GM20431 (cell line): ENCODE results near the gene KCNQ1.

Experiments
- in situ Hi-C: fragments of 300-500 bp; cut with MseI, MboI; formaldehyde crosslinking; loops from one replicate; pipeline ENCODE4 v1.15.0; 2020; ENCODE audit warnings: low sequenced_read_pairs; ENCODE audit not compliant: unreplicated experiment

Gene KCNQ1

DNA sequence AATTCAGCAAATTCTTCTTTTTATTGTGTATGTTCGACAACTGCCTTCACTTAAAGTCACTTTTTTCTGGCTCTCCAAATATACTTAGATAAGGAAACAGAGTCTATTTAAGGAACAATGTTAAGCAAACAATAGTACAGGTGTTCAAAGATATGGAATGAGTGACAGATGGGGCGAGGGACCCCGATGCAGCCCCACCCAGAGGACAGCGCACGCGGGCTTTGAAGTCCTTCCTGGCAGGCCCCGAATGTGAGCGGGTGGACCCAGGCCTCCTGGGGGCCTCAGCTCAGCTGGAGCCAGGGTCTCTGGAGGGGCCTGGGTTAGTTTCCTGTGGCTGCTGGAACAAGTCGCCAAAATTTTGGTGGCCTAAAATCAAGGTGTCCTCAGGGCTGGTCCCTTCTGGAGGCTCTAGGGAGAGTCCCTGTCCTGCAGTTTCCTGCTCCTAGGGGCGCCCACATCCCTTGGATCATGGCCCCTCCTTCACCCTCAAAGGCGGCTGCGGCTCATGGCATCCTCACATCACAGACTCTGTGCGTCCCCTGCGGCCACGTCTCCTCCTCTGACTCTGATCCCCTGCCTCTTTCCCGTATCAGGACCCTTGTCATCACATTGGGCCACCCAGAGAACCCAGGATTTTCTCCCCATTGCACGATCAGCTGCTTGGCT lies 295.6 kb downstream of the KCNQ1 start:
- in situ Hi-C loops: no loop called here

DNA sequence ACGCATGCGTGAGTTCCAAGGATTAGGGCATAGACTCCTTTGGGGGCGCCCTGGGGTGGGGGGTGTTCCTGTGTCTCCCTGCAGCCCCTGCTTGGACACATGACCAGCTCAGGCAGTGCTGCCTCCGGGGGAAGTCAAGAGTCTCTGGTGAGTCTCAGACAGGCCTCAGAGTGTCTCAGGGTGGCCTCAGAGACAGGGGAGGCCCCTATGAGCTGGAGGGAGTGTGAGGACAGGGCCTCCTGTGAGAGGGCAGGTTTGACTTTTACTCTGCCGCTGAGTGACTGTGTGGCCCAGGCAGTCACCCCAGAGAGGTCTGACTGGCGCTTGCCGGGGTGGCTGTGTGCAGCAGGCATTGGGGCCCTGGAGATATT lies 296.2 kb downstream of the KCNQ1 start:
- in situ Hi-C loops: no loop called here

DNA sequence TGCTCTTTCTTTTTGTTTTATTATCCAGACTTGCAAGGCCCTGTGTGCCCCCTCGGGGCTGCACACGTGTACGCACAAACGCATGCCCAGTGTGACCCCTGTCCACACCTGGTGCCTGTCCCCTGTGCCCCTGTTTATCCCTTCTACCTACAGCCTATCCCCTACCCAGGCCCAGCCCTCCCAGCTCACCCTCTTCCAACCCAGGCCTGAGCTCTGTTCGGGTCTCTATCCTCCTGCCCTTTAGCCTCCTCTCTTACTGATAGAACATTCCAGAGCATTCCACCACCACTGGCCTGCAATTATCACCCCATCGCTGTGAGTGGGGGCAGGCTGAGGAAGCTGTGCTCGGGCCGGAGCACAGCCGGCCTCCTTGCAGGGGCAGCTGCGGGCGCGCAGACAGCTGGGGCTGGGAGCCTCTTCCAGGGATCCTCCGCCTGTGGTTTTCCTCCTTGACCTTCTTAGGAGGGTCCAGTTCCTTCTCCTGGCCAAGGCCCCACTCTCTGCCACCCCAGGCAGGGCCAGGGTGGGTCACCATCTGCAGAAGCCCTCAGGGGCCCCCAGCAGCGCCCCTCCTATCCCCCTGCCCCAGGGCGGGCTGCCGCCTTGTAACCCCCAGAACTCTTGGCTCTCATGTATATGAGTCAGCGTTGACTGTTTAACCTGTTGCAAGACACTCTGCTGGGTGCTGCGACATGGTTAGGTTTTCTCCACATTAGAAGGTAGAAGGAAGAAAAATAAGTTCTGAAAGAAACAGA lies 296.7 kb downstream of the KCNQ1 start:
- in situ Hi-C loops: no loop called here

- in situ Hi-C loops: no loop called here
These were observed 297.4 kb downstream of the KCNQ1 start for GRCh38 chr11:2742201-2742600.

DNA sequence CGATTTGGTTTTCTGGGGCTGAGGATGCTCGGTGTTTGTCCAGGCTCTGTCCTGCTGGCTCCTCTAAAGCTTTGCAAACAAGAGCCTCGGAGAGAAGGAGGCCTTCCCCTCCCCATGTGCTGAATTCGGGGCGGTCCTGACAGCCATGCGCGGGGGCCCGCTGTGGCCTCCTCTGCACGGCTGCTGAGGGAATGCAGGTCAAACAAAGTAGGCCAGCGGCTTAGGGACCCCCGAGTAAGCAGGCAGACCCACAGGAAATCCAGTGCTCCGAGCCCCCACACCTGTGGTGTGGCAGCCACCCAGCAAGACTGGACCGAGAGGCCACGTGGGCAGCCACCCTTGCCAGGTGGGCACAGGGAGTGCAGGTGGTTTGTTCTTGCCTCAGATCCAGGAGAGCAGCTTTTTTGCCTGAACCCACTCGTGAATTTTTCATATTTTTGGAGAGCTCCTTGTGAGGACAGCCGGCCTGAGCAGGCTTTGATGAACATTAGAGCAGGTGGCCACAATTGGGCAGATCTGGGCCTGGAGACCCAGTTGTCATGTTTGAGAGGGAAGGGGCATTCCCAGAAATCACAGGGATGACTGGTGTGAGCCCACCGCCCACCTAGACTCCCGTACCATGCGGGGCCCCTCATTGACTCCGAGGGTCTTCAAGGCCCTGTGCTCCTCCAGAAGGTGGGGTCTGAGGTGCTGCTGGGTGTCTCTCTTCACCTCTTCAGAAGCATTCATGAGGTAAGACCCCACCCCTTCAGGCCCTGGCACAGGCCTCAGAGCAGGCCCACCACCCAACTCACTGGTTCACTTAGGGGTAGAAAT lies 298.0 kb downstream of the KCNQ1 start:
- in situ Hi-C loops: no loop called here

- in situ Hi-C loops: no loop called here
These were observed 298.8 kb downstream of the KCNQ1 start for GRCh38 chr11:2743427-2744110.

DNA sequence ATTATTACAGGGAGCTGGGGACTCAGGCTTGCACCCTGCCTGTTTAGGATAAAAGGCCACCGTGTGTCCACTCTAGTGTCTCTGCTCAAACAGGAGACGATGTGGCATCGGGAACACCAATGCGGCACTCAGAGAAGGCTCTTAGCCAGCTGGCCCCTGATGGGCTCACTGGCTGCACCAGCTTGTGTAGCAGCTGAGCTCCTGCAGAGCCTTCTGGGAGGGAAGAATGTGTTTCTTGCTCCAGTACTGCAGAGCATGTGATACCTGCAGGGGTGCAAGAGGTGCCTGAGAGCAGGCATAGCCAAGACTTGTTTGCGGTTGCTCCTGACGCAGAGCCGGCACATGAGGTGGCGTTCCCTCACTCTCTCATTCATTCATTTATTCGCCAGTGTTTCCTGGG lies 299.4 kb downstream of the KCNQ1 start:
- in situ Hi-C loops: no loop called here

GRCh38 chr11:2745511-2745910 lies 300.7 kb downstream of the KCNQ1 start:
- in situ Hi-C loops: no loop called here

- in situ Hi-C loops: no loop called here
These were observed 301.8 kb downstream of the KCNQ1 start for GRCh38 chr11:2746401-2747247.

GRCh38 chr11:2747248-2748027 lies 302.6 kb downstream of the KCNQ1 start:
- in situ Hi-C loops: no loop called here

- in situ Hi-C loops: no loop called here
These were observed 303.4 kb downstream of the KCNQ1 start for GRCh38 chr11:2748061-2748813.

- in situ Hi-C loops: no loop called here
These were observed 304.2 kb downstream of the KCNQ1 start for GRCh38 chr11:2748814-2749554.

- in situ Hi-C loops: no loop called here
These were observed 305.4 kb downstream of the KCNQ1 start for GRCh38 chr11:2750101-2750681.

GRCh38 chr11:2750682-2751522 lies 306.1 kb downstream of the KCNQ1 start:
- in situ Hi-C loops: no loop called here

DNA sequence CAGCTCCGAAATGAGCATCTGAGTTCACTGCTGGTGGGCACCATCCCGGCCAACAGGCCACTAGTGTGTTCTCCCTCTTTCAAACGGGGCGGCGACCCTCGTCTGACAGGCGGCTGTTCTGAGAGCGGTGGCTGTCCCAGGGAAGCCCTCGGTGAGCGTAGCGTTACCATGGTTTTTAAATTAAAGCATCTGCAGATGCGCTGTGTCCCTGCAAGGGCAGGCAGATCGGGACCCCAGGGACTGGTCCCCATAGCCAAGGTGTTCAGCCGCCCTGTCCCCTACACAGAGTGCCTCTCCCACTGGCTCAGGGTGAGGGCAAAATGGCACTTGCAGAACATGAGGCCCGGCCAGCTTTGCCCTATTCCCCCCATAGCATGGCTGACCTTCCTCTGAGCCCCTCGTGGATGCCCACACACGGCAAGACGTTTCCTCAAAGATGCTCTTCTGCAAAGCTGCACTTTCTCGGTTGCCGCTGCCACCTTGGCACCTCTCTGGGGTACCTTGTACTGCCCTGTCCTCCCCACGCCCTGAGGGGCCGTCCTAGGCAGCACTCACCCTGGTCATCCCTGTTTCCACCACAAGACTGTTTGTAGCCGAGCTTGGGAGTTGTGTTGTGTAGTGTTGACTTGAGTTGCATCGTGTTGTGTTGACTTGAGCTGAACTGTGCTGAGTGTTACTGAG lies 306.9 kb downstream of the KCNQ1 start:
- in situ Hi-C loops: no loop called here
